PC-3 (cell line): ENCODE data around the gene SLC25A17. TPM values are rescaled to one million over a fixed set of nuclear protein-coding genes. Genes with fewer than 3 reads are reported as not detected.

ENCODE experiments used
- ATAC-seq: fragments of 200-7000 bp; cut with Tn5 transposase; 2 replicates; pipeline ENCODE4 v1.9.1; 2020; ENCODE audit warnings: mild to moderate bottlenecking, moderate library complexity
- BruUV-seq: library from RNA; stranded (reverse); fragments of 400-500 nt; replicated peaks from 2 replicates; lab custom pipeline; 2021; lab: Mats Ljungman, UMichigan
- CTCF ChIA-PET: fragments of 300-600 bp; sonication (Branson Sonifier 250); formaldehyde crosslinking; loops from one replicate; lab custom pipeline; 2022; ENCODE audit warnings: antibody characterized with exemption; lab: Charles Lee
- POLR2A ChIA-PET: fragments of 300-600 bp; sonication (Branson Sonifier 250); formaldehyde crosslinking; loops from one replicate; lab custom pipeline; 2022; ENCODE audit warnings: antibody characterized with exemption; ENCODE audit not compliant: unreplicated experiment; lab: Charles Lee
- DNase-seq: peaks from one replicate; pipeline ENCODE4 v3.0.0-alpha.2; 2015
- H2AFZ ChIP-seq: fragments of 300-600 bp; sonication (generic); 2 replicates; pipeline ENCODE4 v1.6.0; 2016; ENCODE audit warnings: antibody characterized with exemption, low read length
- H3F3A ChIP-seq: fragments of 300-600 bp; sonication (generic); one replicate; pipeline ENCODE4 v1.6.0; 2017; ENCODE audit warnings: antibody characterized with exemption, low read length, control low read depth, mild to moderate bottlenecking; ENCODE audit not compliant: unreplicated experiment
- H3K27ac ChIP-seq: fragments of 300-600 bp; sonication (generic); 2 replicates; pipeline ENCODE4 v1.5.1; 2016; ENCODE audit warnings: mild to moderate bottlenecking, low read length
- H3K27me3 ChIP-seq: fragments of 300-600 bp; sonication (generic); 2 replicates; pipeline ENCODE4 v1.6.1; 2016; ENCODE audit warnings: low read length, mixed read lengths
- H3K36me3 ChIP-seq: fragments of 300-600 bp; sonication (generic); 2 replicates; pipeline ENCODE4 v1.6.1; 2016; ENCODE audit warnings: low read depth, mixed run types, low read length, mixed read lengths
- H3K4me1 ChIP-seq: fragments of 300-600 bp; sonication (generic); 2 replicates; pipeline ENCODE4 v1.5.1; 2016; ENCODE audit warnings: low read length; ENCODE audit not compliant: insufficient read depth
- H3K4me2 ChIP-seq: fragments of 300-600 bp; sonication (generic); 2 replicates; pipeline ENCODE4 v1.6.0; 2016; ENCODE audit warnings: low read length
- H3K4me3 ChIP-seq: fragments of 300-600 bp; sonication (generic); 2 replicates; pipeline ENCODE4 v1.5.1; 2016; ENCODE audit warnings: mild to moderate bottlenecking, low read length, mixed read lengths
- H3K79me2 ChIP-seq: fragments of 300-600 bp; sonication (generic); 2 replicates; pipeline ENCODE4 v1.6.1; 2017; ENCODE audit warnings: low read length, mixed read lengths
- H3K9ac ChIP-seq: fragments of 300-600 bp; sonication (generic); 2 replicates; pipeline ENCODE4 v1.6.0; 2016; ENCODE audit warnings: mild to moderate bottlenecking, low read length
- H3K9me2 ChIP-seq: fragments of 300-600 bp; sonication (generic); replicated peaks from 2 replicates; pipeline ENCODE4 v1.6.1; 2016; ENCODE audit warnings: mixed run types, low read length, mixed read lengths
- H3K9me3 ChIP-seq: fragments of 300-600 bp; sonication (generic); 2 replicates; pipeline ENCODE4 v1.6.1; 2016; ENCODE audit warnings: low read length, mixed read lengths
- H4K20me1 ChIP-seq: fragments of 300-600 bp; sonication (generic); 2 replicates; pipeline ENCODE4 v1.6.1; 2016; ENCODE audit warnings: low read length, mixed read lengths
- CTCF ChIP-seq: fragments of 300-600 bp; sonication (generic); conservative IDR thresholded peaks from 2 replicates; pipeline ENCODE4 v1.5.1; 2017; ENCODE audit warnings: antibody characterized with exemption, low read depth, mild to moderate bottlenecking, low read length
- EZH2 ChIP-seq: fragments of 300-600 bp; sonication (generic); IDR thresholded peaks from one replicate; pipeline ENCODE4 v1.6.1; 2017; ENCODE audit warnings: antibody characterized with exemption, mild to moderate bottlenecking, low read length; ENCODE audit not compliant: unreplicated experiment
- EZH2phosphoT487 ChIP-seq: fragments of 300-600 bp; sonication (generic); IDR thresholded peaks from 2 replicates; pipeline ENCODE4 v1.6.1; 2018; ENCODE audit warnings: mild to moderate bottlenecking, antibody characterized with exemption, low read length, borderline replicate concordance
- intact Hi-C: fragments of 100-400 bp; cut with micrococcal nuclease; formaldehyde crosslinking; loops from 2 replicates; pipeline ENCODE4 v1.9.0; 2023
- total RNA-seq: library from RNA; depleted of rRNA; stranded (reverse); fragments of >200 nt; gene quantifications from 2 replicates; pipeline ENCODE4 v1.2.3, GENCODE V29; 2014

Gene SLC25A17
- total RNA-seq, 1 experiment from 2014 or later = 18.3 TPM

- H3K27me3 ChIP-seq = no peaks in the 10 kb centered on the region
- DNase-seq = no peak
- no peak for TF ChIP-seq EZH2
- no peak for TF ChIP-seq EZH2phosphoT487
- TF ChIP-seq CTCF = no peak
- H3K9ac ChIP-seq = no peak overlapping the region
- no peak overlapping the region for H3K27ac ChIP-seq
- no peaks in the 10 kb centered on the region for H4K20me1 ChIP-seq
- no peaks in the 10 kb centered on the region for H3K9me2 ChIP-seq
- no peaks in the 10 kb centered on the region for H3K4me1 ChIP-seq
- ChIA-PET CTCF (no interaction called here), POLR2A (no interaction called here)
- ATAC-seq = no peak
- no peaks in the 10 kb centered on the region for H3K36me3 ChIP-seq
- intact Hi-C loops = no loop called here
- no peaks in the 10 kb centered on the region for H3K9me3 ChIP-seq
- peaks cover 47% of the 10 kb centered on the region for H3K79me2 ChIP-seq
- BruUV-seq = no TSS peak
- no peak overlapping the region for H3K4me2 ChIP-seq
- H3K4me3 ChIP-seq = no peak overlapping the region
- no peak overlapping the region for H2AFZ ChIP-seq
- no peaks in the 10 kb centered on the region for H3F3A ChIP-seq
These were observed 12.4 kb downstream of the SLC25A17 start for GRCh38 chr22:40806711-40807110.

GRCh38 chr22:40805699-40806203 is 13.4 kb downstream of the SLC25A17 start:
- no peaks in the 10 kb centered on the region for H3K27me3 ChIP-seq

More at GRCh38 chr22:40805699-40806203, 13.4 kb downstream of the SLC25A17 start:
- Histone ChIP-seq H3K79me2 (peaks cover 41% of the 10 kb centered on the region), H3K27ac (no peak overlapping the region), H3K4me1 (no peaks in the 10 kb centered on the region), H3K36me3 (no peaks in the 10 kb centered on the region), H3K9me3 (no peaks in the 10 kb centered on the region), H3K4me2 (no peak overlapping the region), H3F3A (no peaks in the 10 kb centered on the region), H3K4me3 (no peak overlapping the region), H2AFZ (no peak overlapping the region), H3K9ac (no peak overlapping the region), H3K9me2 (no peaks in the 10 kb centered on the region), H4K20me1 (no peaks in the 10 kb centered on the region)
- ChIA-PET POLR2A (no interaction called here), CTCF (no interaction called here)
- no peak for TF ChIP-seq EZH2
- no peak for TF ChIP-seq EZH2phosphoT487
- TF ChIP-seq CTCF = no peak
- no peak for ATAC-seq
- intact Hi-C loops = no loop called here
- BruUV-seq = no TSS peak
- DNase-seq = no peak
